Measurements from ENCODE around the gene TSHZ2.

TSHZ2 gene

DNA sequence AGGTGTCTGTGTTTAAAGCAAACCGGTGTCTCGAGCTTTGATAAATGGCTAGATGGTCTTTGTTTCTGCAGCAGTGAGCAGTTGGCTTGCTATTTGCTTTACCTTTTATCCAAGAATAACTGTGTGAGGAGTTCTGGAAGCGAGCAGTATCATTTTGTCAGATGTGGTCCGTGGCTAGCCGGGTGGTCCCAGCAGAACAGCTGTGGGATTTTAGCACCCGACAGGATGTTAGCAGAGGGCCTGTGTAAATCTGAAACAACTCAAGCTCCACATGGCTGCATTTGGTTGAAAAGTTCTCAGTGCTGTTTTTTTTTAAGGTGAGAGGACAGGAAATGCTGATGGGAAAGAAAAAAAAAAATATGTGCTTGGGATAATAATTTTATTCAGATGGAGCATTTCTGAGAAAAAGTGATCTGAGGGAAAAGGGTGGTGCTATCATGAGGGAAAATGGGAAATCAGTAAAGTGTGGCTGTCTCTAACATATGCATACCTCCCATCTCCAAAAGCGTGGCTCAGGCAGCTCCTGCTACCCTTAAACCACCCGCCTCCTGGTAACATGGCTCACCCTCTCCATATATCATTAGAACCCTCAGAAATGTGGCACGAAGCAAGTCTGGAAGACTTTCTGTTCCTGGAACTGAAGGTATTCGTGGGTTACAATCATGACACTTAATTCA lies 215.4 kb downstream of the TSHZ2 start:
- in situ Hi-C loops (cut with MboI; ENCODE audit: low sequenced_read_pairs), result no loop called here

GRCh38 chr20:53190225-53190624 lies 218.1 kb downstream of the TSHZ2 start:
- in situ Hi-C loops (cut with MboI; ENCODE audit: low sequenced_read_pairs), result no loop called here

GRCh38 chr20:53191957-53192356 lies 219.8 kb downstream of the TSHZ2 start:
- in situ Hi-C loops (cut with MboI; ENCODE audit: low sequenced_read_pairs), result no loop called here

GRCh38 chr20:53194306-53195290 lies 222.4 kb downstream of the TSHZ2 start:
- in situ Hi-C loops (cut with MboI; ENCODE audit: low sequenced_read_pairs), result no loop called here

DNA sequence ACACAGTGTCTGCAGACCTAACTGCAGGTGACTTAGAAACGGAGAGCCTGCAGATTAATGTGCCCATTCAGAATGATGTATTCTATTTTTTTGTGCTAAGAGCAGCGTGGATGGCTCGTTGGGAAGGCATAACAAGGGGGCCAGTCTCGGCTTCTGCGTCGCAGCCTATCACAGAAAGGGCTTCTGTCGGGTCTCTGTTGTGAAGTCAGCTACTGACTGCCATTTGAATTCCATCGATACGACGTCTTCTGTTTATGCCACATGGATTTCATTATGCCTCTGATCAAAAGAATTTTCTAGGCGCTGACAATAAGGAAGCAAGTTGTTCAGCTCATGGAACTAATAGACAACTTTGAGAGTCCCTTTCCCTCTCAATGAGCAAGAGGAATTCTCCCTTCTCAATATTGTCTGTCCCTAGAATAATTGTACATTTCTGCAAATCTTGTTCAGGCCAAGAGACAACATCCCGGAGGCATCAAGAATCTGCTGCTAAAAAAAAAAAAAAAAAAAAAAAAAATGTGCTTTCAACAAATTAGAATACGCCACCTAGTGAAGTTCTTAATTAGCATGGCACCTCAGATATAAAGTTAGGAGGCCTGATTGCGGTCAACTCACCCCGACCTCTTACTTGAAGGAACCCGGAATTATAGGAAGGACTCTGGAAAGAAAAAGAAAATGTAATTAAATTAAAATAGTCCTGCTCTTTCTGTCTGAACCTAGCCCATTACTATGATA lies 223.9 kb downstream of the TSHZ2 start:
- in situ Hi-C loops (cut with MboI; ENCODE audit: low sequenced_read_pairs), result no loop called here

DNA sequence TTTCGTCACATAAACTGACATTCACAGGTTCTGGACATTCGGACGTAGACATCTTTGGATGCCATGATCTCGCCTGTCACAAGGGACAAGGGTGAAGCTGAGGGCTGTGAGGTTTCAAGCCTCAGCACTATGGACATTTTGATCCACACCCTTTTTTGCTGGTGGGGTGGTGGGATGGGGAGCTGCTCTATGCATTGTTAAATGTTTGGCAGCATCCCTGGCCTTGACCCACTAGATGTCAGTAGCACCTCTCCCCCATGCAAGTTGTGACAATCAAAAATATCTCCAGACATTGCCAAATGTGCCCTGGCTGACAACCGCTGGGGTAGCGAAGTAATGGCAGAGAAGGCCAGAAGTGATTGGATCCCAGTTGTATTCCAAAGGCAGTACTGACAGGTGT lies 229.4 kb downstream of the TSHZ2 start:
- in situ Hi-C loops (cut with MboI; ENCODE audit: low sequenced_read_pairs), result no loop called here

DNA sequence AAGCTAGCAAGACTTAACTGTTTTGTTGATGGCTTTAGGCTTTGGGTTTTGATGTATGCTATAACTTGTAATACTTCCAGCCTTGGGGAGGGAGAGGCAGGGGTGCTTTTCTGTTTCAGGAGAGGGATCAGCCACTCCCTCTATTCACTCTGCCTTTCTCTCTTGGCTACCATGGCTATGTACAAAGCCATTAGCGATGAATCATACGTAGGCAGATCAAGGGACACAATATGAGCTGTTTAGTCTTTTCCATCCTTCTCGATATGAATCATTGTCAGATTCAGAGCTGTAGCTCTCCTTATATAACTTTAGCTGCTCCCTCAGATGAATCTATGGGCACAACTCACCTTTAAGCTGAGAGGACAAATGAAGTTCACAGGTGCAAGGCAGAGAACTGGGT lies 230.6 kb downstream of the TSHZ2 start:
- in situ Hi-C loops (cut with MboI; ENCODE audit: low sequenced_read_pairs), result no loop called here

GRCh38 chr20:53205046-53205445 lies 232.9 kb downstream of the TSHZ2 start:
- in situ Hi-C loops (cut with MboI; ENCODE audit: low sequenced_read_pairs), result no loop called here

- in situ Hi-C loops (cut with MboI; ENCODE audit: low sequenced_read_pairs), result no loop called here
Measured at GRCh38 chr20:53208110-53208832, 236.1 kb downstream of the TSHZ2 start.

DNA sequence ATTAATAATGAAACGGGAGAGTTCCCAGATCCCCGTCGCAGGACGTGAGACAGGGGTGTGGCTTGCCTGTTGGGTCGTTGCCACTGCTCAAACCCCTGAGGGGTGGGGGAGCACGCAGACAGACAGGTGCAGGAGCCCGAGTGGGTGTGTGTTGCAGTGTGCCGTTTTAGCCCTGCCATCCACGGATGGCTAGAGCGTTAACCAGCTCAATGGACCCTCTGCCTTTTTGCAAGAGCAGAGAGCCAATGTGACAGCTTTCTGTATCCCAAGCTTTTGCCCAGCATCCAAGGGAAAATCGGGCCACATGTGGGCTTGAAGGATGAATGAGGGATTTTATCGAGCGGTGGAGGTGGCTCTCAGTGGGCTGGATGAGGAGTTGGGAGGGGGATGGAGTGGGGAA lies 237.9 kb downstream of the TSHZ2 start:
- in situ Hi-C loops (cut with MboI; ENCODE audit: low sequenced_read_pairs), result no loop called here

GRCh38 chr20:53210931-53211330 lies 238.8 kb downstream of the TSHZ2 start:
- in situ Hi-C loops (cut with MboI; ENCODE audit: low sequenced_read_pairs), result no loop called here

DNA sequence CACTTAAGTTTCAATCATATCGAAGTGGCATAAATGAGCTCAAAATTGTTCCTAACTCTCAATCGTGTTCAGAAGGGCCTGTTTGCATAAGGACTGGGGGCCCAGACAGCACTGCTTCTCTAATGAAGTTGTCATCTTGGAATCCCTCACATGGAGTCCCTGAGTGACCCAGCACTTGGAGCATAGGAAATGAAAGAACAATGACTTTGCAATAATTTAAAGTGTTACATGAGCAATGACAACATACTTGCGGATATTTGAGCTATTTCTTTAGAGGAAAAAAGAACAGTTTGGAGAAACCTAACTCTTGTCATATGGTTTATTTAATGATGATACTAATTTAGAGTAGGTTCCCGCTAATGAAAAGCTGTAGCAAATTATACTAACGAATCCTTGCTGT lies 239.9 kb downstream of the TSHZ2 start:
- in situ Hi-C loops (cut with MboI; ENCODE audit: low sequenced_read_pairs), result no loop called here

DNA sequence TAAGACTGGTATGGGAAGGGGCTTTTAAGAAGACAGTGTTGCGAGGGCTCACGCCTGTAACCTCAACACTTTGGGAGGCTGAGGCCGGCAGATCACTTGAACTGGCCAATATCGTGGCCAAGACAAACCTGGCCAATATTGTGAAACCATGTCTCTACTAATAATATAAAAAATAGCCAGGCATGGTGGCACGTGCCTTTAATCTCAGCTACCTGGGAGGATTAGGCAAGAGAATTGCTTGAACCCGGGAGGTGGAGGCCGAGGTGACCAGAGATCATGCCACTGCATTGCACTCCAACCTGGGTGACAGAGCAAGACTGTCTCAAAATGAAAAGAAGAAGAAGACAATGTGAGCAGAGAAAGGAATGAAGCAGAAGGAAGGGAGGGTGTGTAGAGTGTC lies 242.2 kb downstream of the TSHZ2 start:
- in situ Hi-C loops (cut with MboI; ENCODE audit: low sequenced_read_pairs), result no loop called here

GRCh38 chr20:53215166-53215565 lies 243.0 kb downstream of the TSHZ2 start:
- in situ Hi-C loops (cut with MboI; ENCODE audit: low sequenced_read_pairs), result no loop called here

- in situ Hi-C loops (cut with MboI; ENCODE audit: low sequenced_read_pairs), result no loop called here
Measured at GRCh38 chr20:53216478-53216855, 244.3 kb downstream of the TSHZ2 start.

GRCh38 chr20:53216856-53217576 lies 244.9 kb downstream of the TSHZ2 start:
- in situ Hi-C loops (cut with MboI; ENCODE audit: low sequenced_read_pairs), result no loop called here

DNA sequence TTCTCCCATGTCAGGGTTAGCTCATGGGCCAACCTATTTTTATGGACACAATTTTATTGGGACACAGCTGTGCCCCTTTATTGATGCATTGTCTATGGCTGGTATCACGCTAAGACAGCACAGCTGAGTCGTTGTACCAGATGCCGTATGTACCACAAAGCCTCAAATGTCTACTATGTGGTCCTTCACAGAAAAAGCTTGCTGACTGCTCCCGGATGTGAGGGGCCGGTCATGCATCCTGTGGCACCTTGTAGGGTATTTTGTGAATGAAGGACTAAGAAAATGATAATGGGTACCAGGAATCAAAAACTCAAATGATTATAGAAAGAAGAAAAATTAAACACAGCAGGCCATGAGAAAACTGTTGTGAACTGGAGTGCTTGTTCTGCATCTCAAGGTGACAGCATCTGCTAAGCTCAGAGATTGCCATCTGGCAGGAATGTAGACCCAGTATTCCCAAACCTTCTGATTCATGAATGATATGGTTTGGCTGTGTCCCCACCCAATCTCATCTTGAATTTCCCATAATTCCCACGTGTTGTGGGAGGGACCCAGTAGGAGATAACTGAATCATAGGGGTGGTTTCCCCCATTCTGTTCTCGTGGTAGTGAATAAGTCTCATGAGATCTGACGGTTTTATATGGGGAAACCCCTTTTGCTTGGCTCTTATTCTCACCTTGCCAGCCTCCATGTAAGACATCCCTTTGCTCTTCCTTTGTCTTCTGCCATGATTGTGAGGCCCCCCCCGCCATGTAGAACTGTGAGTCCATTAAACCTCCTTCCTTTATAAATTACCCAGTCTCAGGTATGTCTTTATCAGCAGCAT lies 248.5 kb downstream of the TSHZ2 start:
- in situ Hi-C loops (cut with MboI; ENCODE audit: low sequenced_read_pairs), result no loop called here

DNA sequence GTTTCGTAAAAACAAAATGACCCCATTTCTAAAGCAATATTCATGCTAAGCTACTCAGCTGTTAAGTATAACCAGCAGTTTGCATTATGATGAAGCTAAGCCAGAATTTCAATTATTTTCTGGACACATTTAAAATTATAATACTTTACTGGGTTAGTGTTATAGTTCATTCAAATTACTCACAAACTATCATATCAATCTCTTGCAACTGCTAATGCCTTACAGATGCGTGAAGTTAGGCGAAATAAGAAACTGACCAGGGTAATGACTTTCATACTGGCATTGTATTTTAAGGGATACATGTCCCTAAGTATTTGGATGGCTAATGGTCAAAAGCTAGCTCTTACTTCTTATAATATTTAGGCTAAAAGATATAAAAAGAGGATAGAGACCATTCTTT lies 249.6 kb downstream of the TSHZ2 start:
- in situ Hi-C loops (cut with MboI; ENCODE audit: low sequenced_read_pairs), result no loop called here

DNA sequence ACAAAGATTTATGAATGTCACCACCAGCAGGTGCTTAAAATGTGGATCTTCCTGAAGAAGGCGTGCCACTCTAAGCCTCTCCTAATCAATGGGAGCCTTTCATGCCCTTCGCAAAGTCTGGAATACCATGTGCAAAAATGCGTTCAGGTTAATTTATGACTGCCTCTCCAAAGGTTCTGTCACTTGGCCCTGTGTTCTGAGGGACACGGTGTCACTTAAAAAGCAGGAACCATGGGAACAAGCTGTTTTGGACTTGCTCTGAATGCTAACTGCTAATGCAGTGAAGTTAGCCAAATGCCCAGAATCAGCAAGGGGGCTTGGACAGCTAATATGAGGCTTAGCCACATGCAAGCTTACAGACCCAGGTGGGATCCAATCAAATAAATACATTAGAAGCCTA lies 250.3 kb downstream of the TSHZ2 start:
- in situ Hi-C loops (cut with MboI; ENCODE audit: low sequenced_read_pairs), result no loop called here
